ENCODE data around the gene SEMA5B. TPM values are rescaled to one million over a fixed set of nuclear protein-coding genes. Genes with fewer than 3 reads are reported as not detected.

The SEMA5B gene
- total RNA-seq, 4 donors from 2014 or later: 0.29 to 25.4 (median 4.5) TPM; not detected in 1

GRCh38 chr3:123064914-123065313 lies 37.4 kb upstream of the SEMA5B start:
- no peak for DNase-seq
- no peaks in the 10 kb centered on the region for H3K9me3 ChIP-seq
- H3K36me3 ChIP-seq: no peaks in the 10 kb centered on the region
- H3K27ac ChIP-seq: no peak overlapping the region
- H3K4me1 ChIP-seq: no peaks in the 10 kb centered on the region
- H3K4me3 ChIP-seq: no peak overlapping the region
- no peak for TF ChIP-seq POLR2A (IDR thresholded peaks at IDR 0.05)
- no peak for TF ChIP-seq CTCF (IDR thresholded peaks at IDR 0.05)
- H3K27me3 ChIP-seq: no peaks in the 10 kb centered on the region
- intact Hi-C loops (cut with DNase I; ENCODE audit: low total_unique reads): no loop called here

- Histone ChIP-seq H3K36me3 (no peaks in the 10 kb centered on the region), H3K27ac (no peak overlapping the region), H3K9me3 (no peaks in the 10 kb centered on the region), H3K4me3 (no peak overlapping the region), H3K27me3 (no peaks in the 10 kb centered on the region), H3K4me1 (no peaks in the 10 kb centered on the region)
- DNase-seq: no peak
- TF ChIP-seq CTCF (IDR thresholded peaks at IDR 0.05) (no peak), POLR2A (IDR thresholded peaks at IDR 0.05) (no peak)
- intact Hi-C loops (cut with DNase I; ENCODE audit: low total_unique reads): no loop called here
Observed at GRCh38 chr3:123064506-123064905, 36.9 kb upstream of the SEMA5B start.

- no peak for TF ChIP-seq CTCF (IDR thresholded peaks at IDR 0.05)
- no peak for TF ChIP-seq POLR2A (IDR thresholded peaks at IDR 0.05)
- DNase-seq: no peak
- no peak overlapping the region for H3K4me3 ChIP-seq
- no peaks in the 10 kb centered on the region for H3K9me3 ChIP-seq
- H3K27me3 ChIP-seq: no peaks in the 10 kb centered on the region
- H3K4me1 ChIP-seq: no peaks in the 10 kb centered on the region
- intact Hi-C loops (cut with DNase I; ENCODE audit: low total_unique reads): no loop called here
- no peak overlapping the region for H3K27ac ChIP-seq
- H3K36me3 ChIP-seq: no peaks in the 10 kb centered on the region
Observed at GRCh38 chr3:123063034-123063433, 35.5 kb upstream of the SEMA5B start.

GRCh38 chr3:123061856-123062255 lies 34.3 kb upstream of the SEMA5B start:
- H3K27ac ChIP-seq: no peak overlapping the region
- no peaks in the 10 kb centered on the region for H3K4me1 ChIP-seq
- no peaks in the 10 kb centered on the region for H3K9me3 ChIP-seq
- DNase-seq: no peak
- TF ChIP-seq CTCF (IDR thresholded peaks at IDR 0.05) (no peak), POLR2A (IDR thresholded peaks at IDR 0.05) (no peak)
- H3K4me3 ChIP-seq: no peak overlapping the region
- no peaks in the 10 kb centered on the region for H3K27me3 ChIP-seq
- intact Hi-C loops (cut with DNase I; ENCODE audit: low total_unique reads): no loop called here
- H3K36me3 ChIP-seq: no peaks in the 10 kb centered on the region

GRCh38 chr3:123060054-123060453 lies 32.5 kb upstream of the SEMA5B start:
- no peak for TF ChIP-seq CTCF (IDR thresholded peaks at IDR 0.05)
- TF ChIP-seq POLR2A (IDR thresholded peaks at IDR 0.05): no peak
- Histone ChIP-seq H3K27ac (no peak overlapping the region), H3K27me3 (no peaks in the 10 kb centered on the region), H3K4me3 (no peak overlapping the region), H3K36me3 (no peaks in the 10 kb centered on the region), H3K4me1 (no peaks in the 10 kb centered on the region), H3K9me3 (no peaks in the 10 kb centered on the region)
- intact Hi-C loops (cut with DNase I; ENCODE audit: low total_unique reads): no loop called here
- no peak for DNase-seq

Data from uterus (tissue), 4 donors.